ENCODE results near the gene DHRS7B. TPM values are rescaled to one million over a fixed set of nuclear protein-coding genes. Genes with fewer than 3 reads are reported as not detected.

Gene DHRS7B
- total and polyA plus RNA-seq, 2 of the 13 experiments (the other 11 are each of a cell fraction or from before 2014, with no cell fraction given) = 20.0 to 35.8 TPM

GRCh38 chr17:21217346-21217745 is 90.6 kb downstream of the DHRS7B start:
- TF ChIP-seq ZNF276 (CRISPR knock-in tag; IDR thresholded peaks at IDR 0.05; ENCODE audit: low read depth) = no peak
- TF ChIP-seq HNF1A (IDR thresholded peaks at IDR 0.05; ENCODE audit: low read depth) = no peak
- TF ChIP-seq HNF1A (CRISPR knock-in tag; IDR thresholded peaks at IDR 0.05; ENCODE audit: borderline replicate concordance) = 0 out of 2 replicates have a peak, but pooled peaks have one; percentile 23
- peak; percentile 46; the same call in 1 of the 2 replicates for TF ChIP-seq BHLHE40 (IDR thresholded peaks at IDR 0.05; ENCODE audit: low read length)
- TF ChIP-seq ZNF770 (CRISPR knock-in tag; IDR thresholded peaks at IDR 0.05) = peak; percentile 99
- TF ChIP-seq FOXP1 (IDR thresholded peaks at IDR 0.05) = no peak
- 0 out of 2 replicates have a peak, but pooled peaks have one; percentile 11 for TF ChIP-seq FOXP1 (CRISPR knock-in tag; IDR thresholded peaks at IDR 0.05)
- TF ChIP-seq HOMEZ (CRISPR knock-in tag; IDR thresholded peaks at IDR 0.05; ENCODE audit: low read depth) = no peak
- peak; percentile 44; the same call in 1 of the 2 replicates for TF ChIP-seq RCOR2 (CRISPR knock-in tag; IDR thresholded peaks at IDR 0.05)
- TF ChIP-seq ZMYM3 (CRISPR knock-in tag; IDR thresholded peaks at IDR 0.05) = peak; percentile 82
- intact Hi-C loops (cut with micrococcal nuclease; ENCODE audit: unreplicated experiment) (no loop called here), in situ Hi-C loops (cut with HindIII; ENCODE audit: extremely low pct_ligation_motif_present, low pct_unique_long_range_greater_than_20kb) (no loop called here)
- H2AFZ ChIP-seq (ENCODE audit: low read length) = no peak overlapping the region
- H3K4me3 ChIP-seq (replicated peaks in 1 of 3; ENCODE audit: insufficient read depth in 1 of 3, low read depth in 2 of 3, low read length in 3 of 3) = no peak overlapping the region
- no peak overlapping the region for H3K4me2 ChIP-seq (ENCODE audit: low read depth, low read length)
- 9% methylated on average over 1 of the region's 1 CpG for WGBS (ENCODE audit: low lambda C conversion rate)
- no peaks in the 10 kb centered on the region; a peak in 1 of 5 replicates for H3K27me3 ChIP-seq (ENCODE audit: control insufficient read depth in 1 of 2, insufficient read depth in 2 of 2, low read length in 2 of 2)
- no peak overlapping the region for H3K27ac ChIP-seq (ENCODE audit: extremely low read length, insufficient read depth, low read length)
- DNase-seq (ENCODE audit: low spot score) (no peak), FAIRE-seq (no peak), ATAC-seq (no peak)
- no peak overlapping the region for H3K9ac ChIP-seq (ENCODE audit: insufficient read depth, low read depth, low read length)
- peaks cover 2 to 15% of the 10 kb centered on the region in 2 experiments; a peak in 4 of 5 replicates for H3K36me3 ChIP-seq (replicated peaks in 1 of 2; ENCODE audit: control insufficient read depth in 1 of 2, insufficient read depth in 2 of 2, low read length in 2 of 2)
- H4K20me1 ChIP-seq (ENCODE audit: insufficient read depth, low read length) = peaks cover 8% of the 10 kb centered on the region
- peaks cover 39% of the 10 kb centered on the region for H3K4me1 ChIP-seq (ENCODE audit: insufficient read depth, low read length)
- peaks cover 31% of the 10 kb centered on the region for H3K79me2 ChIP-seq (ENCODE audit: insufficient read depth, low read length)
- TSS peak; percentile 12 for BruUV-seq (replicated peaks)
- H3K9me3 ChIP-seq (ENCODE audit: low read length) = no peaks in the 10 kb centered on the region
- POLR2A ChIA-PET = no interaction called here
- CTCF ChIA-PET (ENCODE audit: low intra/inter-chr PET ratio, low total read pairs) = no interaction called here
